ENCODE data around the gene GTF2F1. TPM values are rescaled to one million over a fixed set of nuclear protein-coding genes. Genes with fewer than 3 reads are reported as not detected.

Gene GTF2F1
- total and polyA plus RNA-seq, 9 of the 15 experiments (the other 6 are each of a cell fraction or from before 2014, with no cell fraction given) = 4.7 to 75.4 (median 68.4) TPM

GRCh38 chr19:6418562-6418932 is 25.6 kb upstream of the GTF2F1 start:
- CTCF ChIA-PET (ENCODE audit: low intra/inter-chr PET ratio) = no interaction called here
- BruUV-seq (replicated peaks) = no TSS peak
- ATAC-seq (no peak), FAIRE-seq (no peak), DNase-seq (ENCODE audit: extremely low read depth in 1 of 4, low spot score in 3 of 4) (no peak)
- WGBS (ENCODE audit: insufficient coverage, low coverage, missing lambda C conversion rate) = 97% methylated on average over 19 of the region's 19 CpGs
- H3K27ac ChIP-seq (ENCODE audit: extremely low read depth, low read depth, low read length) = no peak overlapping the region
- peaks cover 97% of the 10 kb centered on the region for H3K36me3 ChIP-seq (ENCODE audit: control insufficient read depth, insufficient read depth, low read length)
- H2AFZ ChIP-seq (ENCODE audit: low read depth, low read length) = no peak overlapping the region
- no peak overlapping the region for H3K9ac ChIP-seq (ENCODE audit: insufficient read depth in 1 of 2, low read depth in 2 of 2, low read length in 2 of 2)
- no peak overlapping the region for H3K4me3 ChIP-seq
- POLR2A ChIA-PET = interaction anchor here (0.6 kb wide), 1 partner anchor 758 kb away, joined by 5 read pairs; no protein-coding TSS in a partner anchor
- H3K9me1 ChIP-seq (ENCODE audit: control insufficient read depth, insufficient read depth, low read length) = peaks cover 11% of the 10 kb centered on the region
- H3K4me2 ChIP-seq (ENCODE audit: insufficient read depth, low read length) = no peak overlapping the region
- intact Hi-C loops (cut with micrococcal nuclease) (no loop called here), in situ Hi-C loops (cut with MboI) (no loop called here)
- H3K9me3 ChIP-seq (replicated peaks; ENCODE audit: control insufficient read depth, insufficient read depth, low read depth, low read length) = no peaks in the 10 kb centered on the region
- H4K20me1 ChIP-seq (replicated peaks; ENCODE audit: control insufficient read depth, insufficient read depth, low read length) = peaks cover 51% of the 10 kb centered on the region
- peaks cover 6 to 57% of the 10 kb centered on the region in 2 experiments; a peak in 3 of 5 replicates for H3K4me1 ChIP-seq (replicated peaks in 1 of 2; ENCODE audit: control insufficient read depth in 2 of 2, insufficient read depth in 2 of 2, low read length in 2 of 2)
- H3K27me3 ChIP-seq (ENCODE audit: control insufficient read depth in 2 of 2, insufficient read depth in 2 of 2, low read length in 2 of 2) = no peaks in the 10 kb centered on the region
- peaks cover 49% of the 10 kb centered on the region for H3K79me2 ChIP-seq (ENCODE audit: control insufficient read depth, insufficient read depth, low read length)
- no peak for TF ChIP-seq GATA2 (CRISPR knock-in tag; IDR thresholded peaks at IDR 0.05)
- TF ChIP-seq CBX1 (IDR thresholded peaks at IDR 0.05; ENCODE audit: low read depth) = no peak
- peak; percentile 61 for TF ChIP-seq RBFOX2 (IDR thresholded peaks at IDR 0.05; ENCODE audit: low read depth, low read length)
- TF ChIP-seq POLR2G (IDR thresholded peaks at IDR 0.05; ENCODE audit: low read depth, low read length) = peak; percentile 41; the same call in 1 of the 2 replicates
- TF ChIP-seq JUN (IDR thresholded peaks at IDR 0.05; ENCODE audit: borderline replicate concordance, low read depth, low read length) = no peak
- no peak for TF ChIP-seq JUN (CRISPR knock-in tag; IDR thresholded peaks at IDR 0.05; ENCODE audit: borderline replicate concordance)
- peak; percentile 50; the same call in 1 of the 2 replicates for TF ChIP-seq POLR2AphosphoS5 (IDR thresholded peaks at IDR 0.05; ENCODE audit: control insufficient read depth, insufficient read depth, low read depth, low read length)
- 0 out of 2 replicates have a peak, but pooled peaks have one; percentile 5 for TF ChIP-seq SUPT5H (IDR thresholded peaks at IDR 0.05)
- no peak for TF ChIP-seq NCOA1 (IDR thresholded peaks at IDR 0.05; ENCODE audit: low read depth)
- no peak for TF ChIP-seq MEF2D (tag; conservative IDR thresholded peaks at IDR 0.05; ENCODE audit: low read depth)
- no peak for TF ChIP-seq KDM1A (IDR thresholded peaks at IDR 0.05)
- no peak for TF ChIP-seq ZNF507 (tag; conservative IDR thresholded peaks at IDR 0.05)
- TF ChIP-seq KLF10 (CRISPR knock-in tag; IDR thresholded peaks at IDR 0.05) = no peak
- no peak for TF ChIP-seq ZNF197 (CRISPR knock-in tag; IDR thresholded peaks at IDR 0.05; ENCODE audit: low read depth)

Measured in K562 (cell line).